HCT116 (cell line): ENCODE data around the gene PLXDC1. TPM values are rescaled to one million over a fixed set of nuclear protein-coding genes. Genes with fewer than 3 reads are reported as not detected.

Source experiments
- ATAC-seq: fragments of 200-7000 bp; cut with Tn5 transposase; 2 replicates; pipeline ENCODE4 v1.9.1; 2020; ENCODE audit warnings: mild to moderate bottlenecking, moderate library complexity
- BruUV-seq: library from RNA; stranded (reverse); fragments of 400-500 nt; replicated peaks from 2 replicates; lab custom pipeline; 2021; lab: Mats Ljungman, UMichigan
- CTCF ChIA-PET: fragments of 300-600 bp; sonication (Branson Sonifier 250); formaldehyde crosslinking; loops from one replicate; lab custom pipeline; 2021; ENCODE audit warnings: antibody characterized with exemption; lab: Charles Lee
- POLR2A ChIA-PET: fragments of 300-600, 350-600 bp; sonication (Branson Sonifier 250); formaldehyde crosslinking; loops from one replicate; lab custom pipeline; 2021; ENCODE audit warnings: antibody characterized with exemption; lab: Charles Lee
- RAD21 ChIA-PET, 2 experiments: fragments of 300-600 bp; sonication (Branson Sonifier 250); formaldehyde crosslinking; loops; one replicate each; lab custom pipeline; 2023; ENCODE audit warnings: low total read pairs in 2 of 2; ENCODE audit not compliant: uncharacterized antibody in 2 of 2, unreplicated experiment in 2 of 2, low non-redundant PET in 1 of 2; lab: Charles Lee
- DNase-seq: peaks from one replicate; pipeline ENCODE4 v3.0.0-alpha.2; 2010; ENCODE audit warnings: low read depth, low spot score
- H2AFZ ChIP-seq: fragments of 200-600 bp; shearing (Covaris generic), sonication (generic); 2 replicates; pipeline ENCODE4 v1.6.1; 2017; ENCODE audit warnings: low read depth, mixed run types, mixed read lengths, antibody characterized with exemption, low read length; ENCODE audit not compliant: poor library complexity, severe bottlenecking
- H3K27ac ChIP-seq: 2 replicates; pipeline ENCODE4 v1.5.1; 2012; ENCODE audit warnings: low read depth, low read length
- H3K27me3 ChIP-seq: fragments of 200-600 bp; sonication (generic); 2 replicates; pipeline ENCODE4 v1.6.1; 2016; ENCODE audit warnings: mixed run types, low read length, mixed read lengths; ENCODE audit not compliant: insufficient read depth
- H3K36me3 ChIP-seq, 2 experiments: fragments of 200-500 bp in 1 of 2; fragments of 200-600 bp in 1 of 2; sonication (Bioruptor generic) in 1 of 2; sonication (generic) in 1 of 2; 2 replicates each; pipeline versions ENCODE4 v1.5.1 to v1.6.1; 2014 to 2016; ENCODE audit warnings: low read length in 2 of 2, inconsistent platforms in 1 of 2, mixed read lengths in 1 of 2, mixed run types in 1 of 2; ENCODE audit not compliant: insufficient read depth in 2 of 2, control insufficient read depth in 1 of 2
- H3K4me1 ChIP-seq, 2 experiments: fragments of 200-600 bp in 1 of 2; sonication (generic) in 1 of 2; 2 replicates each; pipeline versions ENCODE4 v1.5.1 to v1.6.1; 2012 to 2017; ENCODE audit warnings: low read length in 2 of 2, inconsistent platforms in 1 of 2, mild to moderate bottlenecking in 1 of 2, mixed read lengths in 1 of 2, mixed run types in 1 of 2, moderate library complexity in 1 of 2; ENCODE audit not compliant: insufficient read depth in 2 of 2, control insufficient read depth in 1 of 2
- H3K4me2 ChIP-seq: fragments of 200-600 bp; sonication (generic); 2 replicates; pipeline ENCODE4 v1.6.1; 2017; ENCODE audit warnings: mixed run types, low read length, mixed read lengths
- H3K4me3 ChIP-seq, 2 experiments: fragments of 200-600 bp in 1 of 2; sonication (generic) in 1 of 2; replicated peaks in 1 of 2; 2 replicates each; pipeline ENCODE4 v1.5.1; 2011 to 2016; ENCODE audit warnings: low read length in 2 of 2, control low read depth in 1 of 2, low read depth in 1 of 2, mild to moderate bottlenecking in 1 of 2, mixed read lengths in 1 of 2, mixed run types in 1 of 2
- H3K79me2 ChIP-seq: fragments of 200-600 bp; sonication (generic); 2 replicates; pipeline ENCODE4 v1.6.1; 2017; ENCODE audit warnings: mild to moderate bottlenecking, mixed run types, low read length, moderate library complexity, mixed read lengths; ENCODE audit not compliant: insufficient read depth
- H3K9ac ChIP-seq: fragments of 200-600 bp; sonication (generic); 2 replicates; pipeline ENCODE4 v1.6.1; 2016; ENCODE audit warnings: low read length, mixed read lengths
- H3K9me2 ChIP-seq: fragments of 200-600 bp; sonication (generic), shearing (Covaris generic); 2 replicates; pipeline ENCODE4 v1.6.1; 2017; ENCODE audit warnings: mixed run types, mild to moderate bottlenecking, moderate library complexity; ENCODE audit not compliant: insufficient read depth
- H3K9me3 ChIP-seq, 2 experiments: fragments of 200-500 bp in 1 of 2; fragments of 200-600 bp in 1 of 2; sonication (Bioruptor generic) in 1 of 2; sonication (generic) in 1 of 2; 2 replicates each; pipeline ENCODE4 v1.6.1; 2014 to 2017; ENCODE audit warnings: low read length in 2 of 2, mixed read lengths in 2 of 2, inconsistent platforms in 1 of 2, low read depth in 1 of 2, mild to moderate bottlenecking in 1 of 2, mixed run types in 1 of 2, moderate library complexity in 1 of 2; ENCODE audit not compliant: control insufficient read depth in 1 of 2, insufficient read depth in 1 of 2
- H4K20me1 ChIP-seq: fragments of 200-600 bp; sonication (generic), shearing (Covaris generic); 2 replicates; pipeline ENCODE4 v1.6.1; 2017; ENCODE audit warnings: mixed run types, mild to moderate bottlenecking, moderate library complexity; ENCODE audit not compliant: insufficient read depth
- CBX3 ChIP-seq: IDR thresholded peaks from 2 replicates; pipeline ENCODE4 v1.6.1; 2012; ENCODE audit warnings: low read depth
- CEBPB ChIP-seq: IDR thresholded peaks from 2 replicates; pipeline ENCODE4 v1.6.1; 2012; ENCODE audit warnings: low read depth
- CTCF ChIP-seq, 3 experiments: fragments of 200-600 bp in 1 of 3; sonication (generic) in 1 of 3; IDR thresholded peaks in 2 of 3; conservative IDR thresholded peaks in 1 of 3; 2 replicates each; pipeline ENCODE4 v1.5.1; 2012 to 2017; ENCODE audit warnings: low read depth in 2 of 3, low read length in 2 of 3, antibody characterized with exemption in 1 of 3, borderline replicate concordance in 1 of 3, control low read depth in 1 of 3, mild to moderate bottlenecking in 1 of 3, mixed read lengths in 1 of 3, mixed run types in 1 of 3, moderate library complexity in 1 of 3; ENCODE audit not compliant: insufficient read depth in 1 of 3
- EGR1 ChIP-seq: IDR thresholded peaks from 2 replicates; pipeline ENCODE4 v1.6.1; 2012; ENCODE audit warnings: low read depth
- ELF1 ChIP-seq: IDR thresholded peaks from 2 replicates; pipeline ENCODE4 v1.6.1; 2012; ENCODE audit warnings: low read depth, borderline replicate concordance
- EZH2 ChIP-seq: fragments of 200-600 bp; sonication (generic); IDR thresholded peaks from 2 replicates; pipeline ENCODE4 v1.6.1; 2017; ENCODE audit warnings: antibody characterized with exemption, mixed run types
- EZH2phosphoT487 ChIP-seq: fragments of 200-600 bp; IDR thresholded peaks from 2 replicates; pipeline ENCODE4 v1.6.1; 2018; ENCODE audit warnings: antibody characterized with exemption, borderline replicate concordance
- FOSL1 ChIP-seq: IDR thresholded peaks from 2 replicates; pipeline ENCODE4 v1.6.1; 2012; ENCODE audit warnings: low read depth
- JUND ChIP-seq: IDR thresholded peaks from 2 replicates; pipeline ENCODE4 v1.6.1; 2012
- POLR2A ChIP-seq: IDR thresholded peaks from 2 replicates; pipeline ENCODE4 v1.7.0; 2011; ENCODE audit warnings: borderline replicate concordance; ENCODE audit not compliant: insufficient read depth, insufficient read length; ENCODE audit errors: extremely low read depth
- POLR2AphosphoS5 ChIP-seq: IDR thresholded peaks from 2 replicates; pipeline ENCODE4 v1.6.1; 2011; ENCODE audit warnings: mild to moderate bottlenecking, low read depth, low read length, moderate library complexity
- RAD21 ChIP-seq: IDR thresholded peaks from 2 replicates; pipeline ENCODE4 v1.6.1; 2012; ENCODE audit warnings: low read depth, mild to moderate bottlenecking
- SIN3A ChIP-seq: IDR thresholded peaks from 2 replicates; pipeline ENCODE4 v1.6.1; 2012; ENCODE audit warnings: low read depth
- SP1 ChIP-seq: IDR thresholded peaks from 2 replicates; pipeline ENCODE4 v1.6.1; 2012; ENCODE audit warnings: low read depth
- YY1 ChIP-seq: IDR thresholded peaks from 2 replicates; pipeline ENCODE4 v1.6.1; 2011; ENCODE audit warnings: low read length, low read depth, moderate library complexity, mild to moderate bottlenecking; ENCODE audit not compliant: insufficient replicate concordance; ENCODE audit errors: extremely low read depth
- ZFX ChIP-seq: fragments of 450-650 bp; IDR thresholded peaks from 2 replicates; pipeline ENCODE4 v1.6.1; 2017
- ZNF274 ChIP-seq: fragments of 200-500 bp; sonication (Bioruptor generic); IDR thresholded peaks from 2 replicates; pipeline ENCODE4 v1.6.1; 2014; ENCODE audit warnings: mild to moderate bottlenecking, low read depth, low read length, inconsistent platforms
- intact Hi-C: fragments of 100-400 bp; cut with micrococcal nuclease; formaldehyde crosslinking; loops from 2 replicates; pipeline ENCODE4 v1.10.0; 2022
- total RNA-seq: library from RNA; stranded (reverse); gene quantifications from one replicate; pipeline ENCODE4 v1.2.1, GENCODE V29; 2021; ENCODE audit not compliant: unreplicated experiment
- TF ChIP-seq, protein P1 (sequence below): IDR thresholded peaks from 2 replicates; pipeline ENCODE4 v1.6.1; 2012
- TF ChIP-seq, protein P2 (sequence below): IDR thresholded peaks from 2 replicates; pipeline ENCODE4 v1.6.1; 2012
- TF ChIP-seq, protein P3 (sequence below): IDR thresholded peaks from 2 replicates; pipeline ENCODE4 v1.6.1; 2011; ENCODE audit warnings: mild to moderate bottlenecking, low read length, moderate library complexity; ENCODE audit not compliant: insufficient replicate concordance; ENCODE audit errors: extremely low read depth

PLXDC1 gene
- total RNA-seq, 1 experiment from 2014 or later, result 1.8 TPM

DNA sequence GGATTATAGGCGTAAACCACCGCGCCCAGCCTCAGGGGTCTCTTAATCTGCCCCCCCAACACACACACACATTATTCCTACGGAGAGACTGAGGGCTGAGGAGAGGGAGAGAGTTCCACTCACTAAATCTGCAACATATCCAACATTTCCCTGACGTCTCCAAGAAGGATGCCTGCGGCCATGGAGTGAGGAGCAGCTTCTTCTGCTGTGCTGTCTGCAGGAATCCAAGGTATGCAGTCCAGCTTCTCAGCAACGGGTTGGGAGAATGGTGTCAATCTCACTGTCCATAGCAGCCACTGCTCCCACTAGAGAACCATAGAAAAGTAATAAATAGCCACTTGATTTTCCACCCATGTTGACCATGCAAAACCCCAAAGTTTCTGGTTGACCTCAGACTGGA, 5.1 kb upstream of the PLXDC1 start:
- ATAC-seq, result no peak
- no peak for DNase-seq
- TF ChIP-seq CTCF (IDR thresholded peaks at IDR 0.05 in 2 of 3, conservative IDR thresholded peaks at IDR 0.05 in 1 of 3; ENCODE audit: borderline replicate concordance in 1 of 3, insufficient read depth in 1 of 3, low read depth in 2 of 3, low read length in 2 of 3) (no peak), CEBPB (no peak), POLR2A (no peak), SIN3A (no peak), ZFX (no peak), YY1 (no peak), POLR2AphosphoS5 (no peak), EZH2phosphoT487 (no peak), ELF1 (no peak), ZNF274 (no peak), JUND (no peak), CBX3 (no peak), SP1 (no peak), FOSL1 (no peak), RAD21 (no peak), EGR1 (no peak), EZH2 (no peak)
- TF ChIP-seq, protein P1, sequence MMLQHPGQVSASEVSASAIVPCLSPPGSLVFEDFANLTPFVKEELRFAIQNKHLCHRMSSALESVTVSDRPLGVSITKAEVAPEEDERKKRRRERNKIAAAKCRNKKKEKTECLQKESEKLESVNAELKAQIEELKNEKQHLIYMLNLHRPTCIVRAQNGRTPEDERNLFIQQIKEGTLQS, result no peak
- TF ChIP-seq, protein P2, sequence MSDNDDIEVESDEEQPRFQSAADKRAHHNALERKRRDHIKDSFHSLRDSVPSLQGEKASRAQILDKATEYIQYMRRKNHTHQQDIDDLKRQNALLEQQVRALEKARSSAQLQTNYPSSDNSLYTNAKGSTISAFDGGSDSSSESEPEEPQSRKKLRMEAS, result no peak
- TF ChIP-seq, protein P3, sequence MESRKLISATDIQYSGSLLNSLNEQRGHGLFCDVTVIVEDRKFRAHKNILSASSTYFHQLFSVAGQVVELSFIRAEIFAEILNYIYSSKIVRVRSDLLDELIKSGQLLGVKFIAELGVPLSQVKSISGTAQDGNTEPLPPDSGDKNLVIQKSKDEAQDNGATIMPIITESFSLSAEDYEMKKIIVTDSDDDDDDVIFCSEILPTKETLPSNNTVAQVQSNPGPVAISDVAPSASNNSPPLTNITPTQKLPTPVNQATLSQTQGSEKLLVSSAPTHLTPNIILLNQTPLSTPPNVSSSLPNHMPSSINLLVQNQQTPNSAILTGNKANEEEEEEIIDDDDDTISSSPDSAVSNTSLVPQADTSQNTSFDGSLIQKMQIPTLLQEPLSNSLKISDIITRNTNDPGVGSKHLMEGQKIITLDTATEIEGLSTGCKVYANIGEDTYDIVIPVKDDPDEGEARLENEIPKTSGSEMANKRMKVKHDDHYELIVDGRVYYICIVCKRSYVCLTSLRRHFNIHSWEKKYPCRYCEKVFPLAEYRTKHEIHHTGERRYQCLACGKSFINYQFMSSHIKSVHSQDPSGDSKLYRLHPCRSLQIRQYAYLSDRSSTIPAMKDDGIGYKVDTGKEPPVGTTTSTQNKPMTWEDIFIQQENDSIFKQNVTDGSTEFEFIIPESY, result no peak
- Histone ChIP-seq H4K20me1 (no peaks in the 10 kb centered on the region), H3K27me3 (no peaks in the 10 kb centered on the region), H3K36me3 (no peaks in the 10 kb centered on the region), H3K27ac (no peak overlapping the region), H3K4me3 (no peak overlapping the region), H3K79me2 (no peaks in the 10 kb centered on the region), H3K9ac (no peak overlapping the region), H2AFZ (no peak overlapping the region), H3K4me2 (no peak overlapping the region), H3K9me2 (no peaks in the 10 kb centered on the region), H3K4me1 (peaks cover 11 to 23% of the 10 kb centered on the region in 2 experiments), H3K9me3 (no peaks in the 10 kb centered on the region)
- no TSS peak for BruUV-seq
- POLR2A ChIA-PET, result no interaction called here
- RAD21 ChIA-PET, result no interaction called here
- intact Hi-C loops, result loop anchor here (10.0 kb wide), 1 partner anchor 422 kb away; the partner anchor contains the start of gene CISD3
- CTCF ChIA-PET, result interaction anchor here (0.8 to 1.5 kb wide), 2 partner anchors 8 to 174 kb away, joined by 3 to 4 read pairs; no protein-coding TSS in a partner anchor
